HepG2 (cell line): Measurements from ENCODE around the gene ESR2. TPM values are rescaled to one million over a fixed set of nuclear protein-coding genes. Genes with fewer than 3 reads are reported as not detected.

Source experiments
- ATAC-seq: fragments of 200-7000 bp; cut with Tn5 transposase; 3 replicates; pipeline ENCODE4 v1.9.1; 2020; ENCODE audit warnings: mild to moderate bottlenecking, moderate library complexity
- BruUV-seq: library from RNA; stranded (reverse); fragments of 400-500 nt; replicated peaks from 2 replicates; lab custom pipeline; 2021; lab: Mats Ljungman, UMichigan
- CTCF ChIA-PET: fragments of 300-600 bp; formaldehyde crosslinking; extraction: SDS; loops from one replicate; lab custom pipeline; 2021; ENCODE audit warnings: low total read pairs, inconsistent platforms, low intra/inter-chr PET ratio; lab: Yijun Ruan, JAX
- POLR2A ChIA-PET: fragments of 350-600 bp; sonication (Branson Sonifier 250); formaldehyde crosslinking; loops from one replicate; lab custom pipeline; 2020; ENCODE audit warnings: antibody characterized with exemption, inconsistent platforms; lab: Yijun Ruan, JAX
- DNase-seq: peaks from one replicate; pipeline ENCODE4 v3.0.0-alpha.2; 2015; ENCODE audit warnings: low spot score
- FAIRE-seq: peaks from 3 replicates; lab custom pipeline; 2011; peaks lifted over from hg19 to GRCh38; lab: Jason Lieb, UNC
- H2AFZ ChIP-seq: one replicate; pipeline ENCODE4 v1.6.1; 2011; ENCODE audit warnings: low read length, inconsistent platforms
- H3K27ac ChIP-seq: fragments of 300-600 bp; 3 replicates; pipeline ENCODE4 v1.8.0; 2011; ENCODE audit warnings: mixed run types, mild to moderate bottlenecking, mixed read lengths, low read length, inconsistent platforms; ENCODE audit not compliant: insufficient read depth; ENCODE audit errors: extremely low read length
- H3K27me3 ChIP-seq, 2 experiments: fragments of 200-600 bp in 1 of 2; 2 replicates in 1 of 2; 3 replicates in 1 of 2; pipeline versions ENCODE4 v1.6.0 to v1.8.0; 2011; ENCODE audit warnings: low read length in 2 of 2, mild to moderate bottlenecking in 2 of 2, moderate library complexity in 2 of 2, inconsistent platforms in 1 of 2; ENCODE audit not compliant: insufficient read depth in 2 of 2, control insufficient read depth in 1 of 2
- H3K36me3 ChIP-seq, 2 experiments: fragments of 200-600 bp in 1 of 2; replicated peaks in 1 of 2; 2 replicates in 1 of 2; 3 replicates in 1 of 2; pipeline versions ENCODE4 v1.5.1 to v1.8.0; 2011; ENCODE audit warnings: low read length in 2 of 2, inconsistent platforms in 1 of 2; ENCODE audit not compliant: insufficient read depth in 2 of 2, control insufficient read depth in 1 of 2
- H3K4me1 ChIP-seq: 2 replicates; pipeline ENCODE4 v1.5.1; 2012; ENCODE audit warnings: low read length, inconsistent platforms; ENCODE audit not compliant: insufficient read depth
- H3K4me2 ChIP-seq: 2 replicates; pipeline ENCODE4 v1.6.0; 2011; ENCODE audit warnings: low read depth, low read length, inconsistent platforms
- H3K4me3 ChIP-seq, 3 experiments: fragments of 200-600 bp in 1 of 3; sonication (generic), shearing (Covaris generic) in 1 of 3; replicated peaks in 1 of 3; 2 replicates each; pipeline ENCODE4 v1.5.1; 2011 to 2016; ENCODE audit warnings: low read length in 3 of 3, inconsistent platforms in 2 of 3, low read depth in 2 of 3, mild to moderate bottlenecking in 2 of 3, control low read depth in 1 of 3, mixed read lengths in 1 of 3; ENCODE audit not compliant: insufficient read depth in 1 of 3
- H3K79me2 ChIP-seq: one replicate; pipeline ENCODE4 v1.6.1; 2011; ENCODE audit warnings: low read length, inconsistent platforms; ENCODE audit not compliant: insufficient read depth
- H3K9ac ChIP-seq: 2 replicates; pipeline ENCODE4 v1.6.0; 2011; ENCODE audit warnings: mild to moderate bottlenecking, low read depth, low read length, inconsistent platforms; ENCODE audit not compliant: insufficient read depth
- H3K9me3 ChIP-seq: 2 replicates; pipeline ENCODE4 v1.5.1; 2012; ENCODE audit warnings: mild to moderate bottlenecking, low read length
- H4K20me1 ChIP-seq: 2 replicates; pipeline ENCODE4 v1.6.0; 2011; ENCODE audit warnings: inconsistent platforms, mild to moderate bottlenecking, low read length, moderate library complexity; ENCODE audit not compliant: insufficient read depth
- LCORL ChIP-seq, 2 experiments: fragments of 450-650 bp in 1 of 2; sonication (generic) in 1 of 2; formaldehyde crosslinking in 1 of 2; IDR thresholded peaks; 2 replicates each; pipeline versions ENCODE4 v1.5.0 to v1.6.1; 2017 to 2020; ENCODE audit warnings: antibody characterized with exemption in 1 of 2, missing genetic modification reagents in 1 of 2
- MED13 ChIP-seq: sonication (generic); formaldehyde crosslinking; IDR thresholded peaks from 2 replicates; pipeline ENCODE4 v1.5.0; 2020; ENCODE audit warnings: missing genetic modification reagents
- NFE2L1 ChIP-seq: sonication (generic); formaldehyde crosslinking; IDR thresholded peaks from 2 replicates; pipeline ENCODE4 v1.4.0; 2020; ENCODE audit warnings: missing genetic modification reagents, mild to moderate bottlenecking, borderline replicate concordance
- WGBS: methylation state at CpG from one replicate; pipeline ENCODE4 v1.1.6; 2017; ENCODE audit warnings: low lambda C conversion rate; 5-methylcytosine and 5-hydroxymethylcytosine counted together
- in situ Hi-C: cut with HindIII; loops from 2 replicates; pipeline ENCODE4 v1.10.0; 2017; ENCODE audit warnings: low pct_unique_long_range_greater_than_20kb; ENCODE audit not compliant: extremely low pct_ligation_motif_present
- intact Hi-C: fragments of 100-400 bp; cut with micrococcal nuclease; formaldehyde crosslinking; loops from one replicate; pipeline ENCODE4 v1.10.0; 2022; ENCODE audit not compliant: unreplicated experiment
- polyA plus RNA-seq, 8 experiments: library from polyadenylated mRNA; depleted of rRNA in 3 of 8; stranded (reverse) in 7 of 8; unstranded in 1 of 8; fragments of >200 nt; fragmentation: Illumina TruSeq in 4 of 8; extraction: Trizol in 4 of 8; gene quantifications; 2 replicates each; pipeline versions ENCODE4 v1.2.1 to v1.2.3, GENCODE V29; 2011 to 2016; ENCODE audit warnings: low read depth in 4 of 8, missing spikeins in 1 of 8, mixed read lengths in 1 of 8; ENCODE audit not compliant: insufficient read depth in 1 of 8
- total RNA-seq, 5 experiments: library from RNA; depleted of rRNA; stranded (reverse); fragments of >200 nt; fragmentation: Illumina TruSeq; extraction: Trizol; gene quantifications; 2 replicates each; pipeline ENCODE4 v1.2.3, GENCODE V29; 2016; ENCODE audit warnings: low read depth in 1 of 5
- TF ChIP-seq, protein P1 (sequence below): sonication (generic); formaldehyde crosslinking; IDR thresholded peaks from 2 replicates; pipeline ENCODE4 v1.5.1; 2020; ENCODE audit warnings: missing genetic modification reagents, mild to moderate bottlenecking, borderline replicate concordance
- TF ChIP-seq, protein P2 (sequence below): sonication (generic); formaldehyde crosslinking; IDR thresholded peaks from 2 replicates; pipeline ENCODE4 v1.8.1; 2023; ENCODE audit warnings: mild to moderate bottlenecking, missing genetic modification reagents, borderline replicate concordance
- TF ChIP-seq, protein P3 (sequence below): sonication (generic); formaldehyde crosslinking; IDR thresholded peaks from 2 replicates; pipeline ENCODE4 v1.5.1; 2020; ENCODE audit warnings: mild to moderate bottlenecking, missing genetic modification reagents, borderline replicate concordance
- TF ChIP-seq, protein P4 (sequence below): sonication (generic); formaldehyde crosslinking; IDR thresholded peaks from 2 replicates; pipeline ENCODE4 v1.8.0; 2022; ENCODE audit warnings: missing genetic modification reagents, low read depth, mild to moderate bottlenecking, borderline replicate concordance

Gene ESR2
- total and polyA plus RNA-seq, 2 of the 13 experiments (the other 11 are each of a cell fraction or from before 2014, with no cell fraction given), result 0.01 to 0.04 TPM

DNA sequence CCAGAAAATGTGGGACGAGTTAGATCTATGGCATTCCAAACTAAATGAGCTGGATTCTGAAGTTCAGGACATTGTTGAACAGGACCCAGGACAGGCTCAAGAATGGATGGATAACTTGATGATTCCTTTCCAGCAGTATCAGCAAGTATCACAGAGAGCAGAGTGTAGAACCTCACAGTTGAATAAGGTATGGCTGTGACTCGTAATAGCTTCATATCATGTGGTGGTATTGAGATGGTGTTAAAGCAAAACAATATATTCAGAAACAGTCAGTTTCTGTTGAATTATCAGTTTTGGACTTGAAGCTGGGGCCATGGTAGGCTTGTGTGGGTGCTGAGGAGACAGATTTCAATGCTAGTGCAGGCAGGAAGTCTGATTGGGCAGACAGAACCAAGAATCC lies 213.7 kb downstream of the ESR2 start:
- intact Hi-C loops, result no loop called here

More for the DNA sequence above, 213.7 kb downstream of the ESR2 start:
- H2AFZ ChIP-seq, result no peak overlapping the region
- in situ Hi-C loops, result no loop called here
- no peaks in the 10 kb centered on the region; a peak in 1 of 5 replicates for H3K36me3 ChIP-seq
- no peak for FAIRE-seq
- ChIA-PET POLR2A (no interaction called here), CTCF (no interaction called here)
- no peak for DNase-seq
- BruUV-seq, result no TSS peak
- H3K79me2 ChIP-seq, result no peaks in the 10 kb centered on the region
- H3K27me3 ChIP-seq, result no peaks in the 10 kb centered on the region
- H3K27ac ChIP-seq, result no peak overlapping the region
- ATAC-seq, result no peak
- H4K20me1 ChIP-seq, result no peaks in the 10 kb centered on the region
- no peaks in the 10 kb centered on the region for H3K9me3 ChIP-seq
- TF ChIP-seq, protein P1, sequence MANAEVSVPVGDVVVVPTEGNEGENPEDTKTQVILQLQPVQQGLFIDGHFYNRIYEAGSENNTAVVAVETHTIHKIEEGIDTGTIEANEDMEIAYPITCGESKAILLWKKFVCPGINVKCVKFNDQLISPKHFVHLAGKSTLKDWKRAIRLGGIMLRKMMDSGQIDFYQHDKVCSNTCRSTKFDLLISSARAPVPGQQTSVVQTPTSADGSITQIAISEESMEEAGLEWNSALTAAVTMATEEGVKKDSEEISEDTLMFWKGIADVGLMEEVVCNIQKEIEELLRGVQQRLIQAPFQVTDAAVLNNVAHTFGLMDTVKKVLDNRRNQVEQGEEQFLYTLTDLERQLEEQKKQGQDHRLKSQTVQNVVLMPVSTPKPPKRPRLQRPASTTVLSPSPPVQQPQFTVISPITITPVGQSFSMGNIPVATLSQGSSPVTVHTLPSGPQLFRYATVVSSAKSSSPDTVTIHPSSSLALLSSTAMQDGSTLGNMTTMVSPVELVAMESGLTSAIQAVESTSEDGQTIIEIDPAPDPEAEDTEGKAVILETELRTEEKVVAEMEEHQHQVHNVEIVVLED, result no peak
- TF ChIP-seq NFE2L1 (no peak), MED13 (CRISPR knock-in tag) (no peak), LCORL (IDR thresholded peaks at IDR 0.05) (no peak), LCORL (CRISPR knock-in tag; IDR thresholded peaks at IDR 0.05) (no peak)
- TF ChIP-seq, protein P2, sequence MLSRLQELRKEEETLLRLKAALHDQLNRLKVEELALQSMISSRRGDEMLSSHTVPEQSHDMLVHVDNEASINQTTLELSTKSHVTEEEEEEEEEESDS (CRISPR knock-in tag), result no peak
- TF ChIP-seq, protein P3, sequence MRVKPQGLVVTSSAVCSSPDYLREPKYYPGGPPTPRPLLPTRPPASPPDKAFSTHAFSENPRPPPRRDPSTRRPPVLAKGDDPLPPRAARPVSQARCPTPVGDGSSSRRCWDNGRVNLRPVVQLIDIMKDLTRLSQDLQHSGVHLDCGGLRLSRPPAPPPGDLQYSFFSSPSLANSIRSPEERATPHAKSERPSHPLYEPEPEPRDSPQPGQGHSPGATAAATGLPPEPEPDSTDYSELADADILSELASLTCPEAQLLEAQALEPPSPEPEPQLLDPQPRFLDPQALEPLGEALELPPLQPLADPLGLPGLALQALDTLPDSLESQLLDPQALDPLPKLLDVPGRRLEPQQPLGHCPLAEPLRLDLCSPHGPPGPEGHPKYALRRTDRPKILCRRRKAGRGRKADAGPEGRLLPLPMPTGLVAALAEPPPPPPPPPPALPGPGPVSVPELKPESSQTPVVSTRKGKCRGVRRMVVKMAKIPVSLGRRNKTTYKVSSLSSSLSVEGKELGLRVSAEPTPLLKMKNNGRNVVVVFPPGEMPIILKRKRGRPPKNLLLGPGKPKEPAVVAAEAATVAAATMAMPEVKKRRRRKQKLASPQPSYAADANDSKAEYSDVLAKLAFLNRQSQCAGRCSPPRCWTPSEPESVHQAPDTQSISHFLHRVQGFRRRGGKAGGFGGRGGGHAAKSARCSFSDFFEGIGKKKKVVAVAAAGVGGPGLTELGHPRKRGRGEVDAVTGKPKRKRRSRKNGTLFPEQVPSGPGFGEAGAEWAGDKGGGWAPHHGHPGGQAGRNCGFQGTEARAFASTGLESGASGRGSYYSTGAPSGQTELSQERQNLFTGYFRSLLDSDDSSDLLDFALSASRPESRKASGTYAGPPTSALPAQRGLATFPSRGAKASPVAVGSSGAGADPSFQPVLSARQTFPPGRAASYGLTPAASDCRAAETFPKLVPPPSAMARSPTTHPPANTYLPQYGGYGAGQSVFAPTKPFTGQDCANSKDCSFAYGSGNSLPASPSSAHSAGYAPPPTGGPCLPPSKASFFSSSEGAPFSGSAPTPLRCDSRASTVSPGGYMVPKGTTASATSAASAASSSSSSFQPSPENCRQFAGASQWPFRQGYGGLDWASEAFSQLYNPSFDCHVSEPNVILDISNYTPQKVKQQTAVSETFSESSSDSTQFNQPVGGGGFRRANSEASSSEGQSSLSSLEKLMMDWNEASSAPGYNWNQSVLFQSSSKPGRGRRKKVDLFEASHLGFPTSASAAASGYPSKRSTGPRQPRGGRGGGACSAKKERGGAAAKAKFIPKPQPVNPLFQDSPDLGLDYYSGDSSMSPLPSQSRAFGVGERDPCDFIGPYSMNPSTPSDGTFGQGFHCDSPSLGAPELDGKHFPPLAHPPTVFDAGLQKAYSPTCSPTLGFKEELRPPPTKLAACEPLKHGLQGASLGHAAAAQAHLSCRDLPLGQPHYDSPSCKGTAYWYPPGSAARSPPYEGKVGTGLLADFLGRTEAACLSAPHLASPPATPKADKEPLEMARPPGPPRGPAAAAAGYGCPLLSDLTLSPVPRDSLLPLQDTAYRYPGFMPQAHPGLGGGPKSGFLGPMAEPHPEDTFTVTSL (CRISPR knock-in tag), result no peak
- TF ChIP-seq, protein P4, sequence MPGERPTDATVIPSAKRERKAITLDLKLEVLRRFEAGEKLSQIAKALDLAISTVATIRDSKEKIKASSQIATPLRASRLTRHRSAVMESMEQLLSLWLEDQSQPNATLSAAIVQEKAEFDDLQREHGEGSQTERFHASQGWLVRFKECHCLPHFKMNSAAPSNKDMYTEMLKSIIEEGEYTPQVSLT (CRISPR knock-in tag), result no peak
- H3K4me2 ChIP-seq, result no peak overlapping the region
- no peak overlapping the region for H3K4me3 ChIP-seq
- H3K9ac ChIP-seq, result no peak overlapping the region
- H3K4me1 ChIP-seq, result no peaks in the 10 kb centered on the region
- WGBS, result 94% methylated on average over 2 of the region's 2 CpGs
